Omental fat pad (tissue), 4 donors: ENCODE results near the gene CLEC16A. TPM values are rescaled to one million over a fixed set of nuclear protein-coding genes. Genes with fewer than 3 reads are reported as not detected.

Experiments
- ATAC-seq: fragments of 150-250 bp; one replicate; pipeline ENCODE4 v1.9.1; 2016; ENCODE audit warnings: mild to moderate bottlenecking, moderate library complexity; ENCODE audit not compliant: low FRiP score
- DNase-seq: peaks from one replicate; pipeline ENCODE4 v3.0.0-alpha.2; 2019; ENCODE audit warnings: low spot score
- CTCF ChIP-seq, 3 donors: fragments of 450-650 bp; IDR thresholded peaks; one replicate each; pipeline ENCODE4 v1.5.1; 2016 to 2017; ENCODE audit warnings: antibody characterized with exemption in 3 of 3, mild to moderate bottlenecking in 3 of 3, moderate library complexity in 2 of 3
- total RNA-seq, 4 donors: library from RNA; depleted of rRNA; stranded (reverse); fragments of >200 nt; gene quantifications; one replicate each; pipeline ENCODE4 v1.1.0, GENCODE V29; 2016

CLEC16A gene
- total RNA-seq, 4 donors from 2014 or later, result 24.0 to 36.9 (median 29.5) TPM

DNA sequence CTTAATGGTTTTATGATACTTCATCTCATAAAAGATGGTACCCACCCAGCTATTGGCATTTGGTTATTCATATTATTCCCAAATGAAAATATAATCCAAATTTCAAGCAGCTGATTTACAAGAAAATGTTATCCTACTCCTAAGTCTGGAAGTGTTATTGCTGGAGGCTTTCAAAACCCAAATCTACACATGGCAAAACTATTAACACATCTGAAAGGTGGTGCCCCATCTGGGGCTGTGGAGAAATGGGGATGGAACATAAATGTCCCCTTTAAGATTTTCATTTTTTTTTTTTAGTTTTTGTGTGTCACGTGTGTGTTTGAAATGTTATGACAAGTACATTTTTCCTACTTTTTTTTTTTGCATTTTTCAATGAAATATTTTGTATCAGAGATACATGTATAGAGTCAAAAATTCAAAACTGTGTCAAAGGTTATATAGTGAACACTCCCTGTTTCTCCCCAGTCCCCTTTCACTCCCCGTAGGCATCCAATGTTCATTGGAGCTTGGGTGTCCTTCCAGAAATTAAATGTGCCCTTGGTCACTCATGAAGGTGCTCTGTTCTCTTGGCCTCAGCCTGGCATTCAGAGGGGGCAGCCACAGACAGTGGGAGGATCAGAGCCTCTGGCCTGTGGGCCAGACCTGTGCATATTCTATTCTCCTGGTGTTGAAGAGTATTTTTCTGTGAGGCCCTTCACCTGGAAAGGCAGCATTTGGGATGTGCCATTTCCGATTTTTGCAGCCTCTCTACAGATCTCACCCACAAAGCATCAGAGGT lies 79.1 kb downstream of the CLEC16A start:
- DNase-seq (no peak), ATAC-seq (no peak)
- TF ChIP-seq CTCF (IDR thresholded peaks at IDR 0.05), result no peak

DNA sequence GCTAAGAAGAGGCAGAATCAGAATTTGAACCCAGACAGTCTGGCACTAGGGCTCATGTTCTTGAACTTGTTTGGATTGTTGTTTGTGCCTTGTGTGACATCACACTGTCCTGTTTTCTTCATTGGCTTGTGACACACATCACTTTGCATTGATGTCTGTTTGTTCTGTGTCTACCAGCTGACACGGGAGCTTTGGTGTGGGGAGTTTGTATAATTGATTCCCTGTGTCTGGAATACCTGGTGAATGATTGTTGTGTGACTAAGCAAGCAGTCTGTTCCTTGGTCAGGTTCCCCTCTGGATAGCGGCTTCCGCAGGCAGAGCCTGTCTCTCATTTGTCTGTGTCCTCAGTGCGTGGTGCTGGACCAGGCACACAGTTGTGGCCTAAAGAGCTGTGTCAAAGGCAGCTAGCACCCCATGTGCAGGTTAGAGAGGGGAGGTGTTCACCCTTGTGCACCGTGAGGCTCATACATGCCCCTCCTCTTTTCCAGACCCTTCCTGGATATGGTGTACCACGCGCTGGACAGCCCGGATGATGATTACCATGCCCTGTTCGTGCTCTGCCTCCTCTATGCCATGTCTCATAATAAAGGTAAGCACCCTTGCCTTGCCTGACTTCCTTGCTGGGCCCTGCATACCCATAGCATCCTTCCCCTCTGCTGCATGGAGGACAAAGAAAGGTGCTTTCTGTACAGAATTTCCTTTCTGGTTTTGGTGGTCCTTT lies 80.1 kb downstream of the CLEC16A start:
- no peak for DNase-seq
- TF ChIP-seq CTCF (IDR thresholded peaks at IDR 0.05), result no peak
- no peak for ATAC-seq

- ATAC-seq (no peak), DNase-seq (no peak)
- no peak for TF ChIP-seq CTCF (IDR thresholded peaks at IDR 0.05)
Measured at GRCh38 chr16:11025120-11025531, 80.8 kb downstream of the CLEC16A start.

GRCh38 chr16:11029948-11030347 lies 85.6 kb downstream of the CLEC16A start:
- ATAC-seq (no peak), DNase-seq (no peak)
- no peak for TF ChIP-seq CTCF (IDR thresholded peaks at IDR 0.05)

DNA sequence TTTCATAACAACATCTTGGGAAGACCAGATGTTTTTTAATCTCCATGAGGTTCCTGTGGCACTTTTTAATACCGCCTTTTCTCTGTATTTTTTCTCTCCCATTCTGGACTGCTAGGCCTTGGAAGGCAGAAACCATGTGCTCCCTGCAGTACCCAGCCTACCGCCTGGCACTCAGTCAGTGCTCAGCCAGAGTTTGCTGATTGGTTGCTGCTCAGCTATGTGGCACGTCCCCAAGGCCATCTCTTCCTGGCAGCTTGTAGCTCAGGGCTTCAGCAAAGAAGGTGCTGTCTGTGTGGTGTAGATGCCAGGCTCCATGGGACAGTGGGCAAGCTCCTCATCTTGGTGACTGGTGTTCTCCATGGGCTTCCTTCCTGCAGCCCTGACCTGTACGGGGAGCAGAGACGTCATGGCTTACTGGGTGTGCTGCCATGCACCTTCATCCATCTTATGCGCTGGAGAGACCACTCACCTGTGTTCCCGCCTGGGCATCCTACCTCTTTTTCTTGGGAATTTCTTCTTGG lies 86.7 kb downstream of the CLEC16A start:
- TF ChIP-seq CTCF (IDR thresholded peaks at IDR 0.05), result no peak
- no peak for DNase-seq

GRCh38 chr16:11032000-11032921 lies 87.9 kb downstream of the CLEC16A start:
- ATAC-seq (no peak), DNase-seq (no peak)
- no peak for TF ChIP-seq CTCF (IDR thresholded peaks at IDR 0.05)

More for the DNA sequence above, 86.7 kb downstream of the CLEC16A start:
- no peak for ATAC-seq
